GM18507 (cell line): Measurements from ENCODE around the gene SPR.

Source experiments
- DNase-seq: peaks from one replicate; pipeline ENCODE4 v3.0.0; 2011; ENCODE audit warnings: low read depth; ENCODE audit not compliant: insufficient read length; ENCODE audit errors: extremely low spot score
- FAIRE-seq: peaks from 2 replicates; lab custom pipeline; 2011; peaks lifted over from hg19 to GRCh38; lab: Jason Lieb, UNC

Gene SPR

DNA sequence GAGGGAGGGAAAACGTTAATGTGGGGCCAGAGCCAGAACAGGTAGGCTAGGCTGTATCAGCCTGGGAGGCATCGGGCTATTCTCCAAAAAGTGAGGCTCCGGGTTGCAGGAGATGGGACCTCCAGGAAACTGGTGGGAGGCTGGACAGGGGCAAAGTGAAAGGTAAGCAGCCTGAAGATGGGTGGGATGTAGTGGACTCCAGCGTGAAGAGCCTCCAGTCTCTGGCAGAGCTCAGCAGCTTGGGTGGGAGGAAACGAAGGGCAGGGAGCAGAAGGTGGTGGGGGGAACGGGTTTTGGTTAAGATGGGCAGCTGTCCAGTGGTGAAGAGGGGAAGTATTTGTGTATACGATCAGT is 27.0 kb downstream of the SPR start:
- DNase-seq (no peak), FAIRE-seq (no peak)

GRCh38 chr2:72914589-72915319 is 27.5 kb downstream of the SPR start:
- no peak for DNase-seq
- FAIRE-seq = no peak

- DNase-seq (no peak), FAIRE-seq (no peak)
Measured at GRCh38 chr2:72915320-72915906, 28.2 kb downstream of the SPR start.

GRCh38 chr2:72915907-72916742 is 28.9 kb downstream of the SPR start:
- DNase-seq (peak; percentile 54), FAIRE-seq (peak; percentile 36)

DNA sequence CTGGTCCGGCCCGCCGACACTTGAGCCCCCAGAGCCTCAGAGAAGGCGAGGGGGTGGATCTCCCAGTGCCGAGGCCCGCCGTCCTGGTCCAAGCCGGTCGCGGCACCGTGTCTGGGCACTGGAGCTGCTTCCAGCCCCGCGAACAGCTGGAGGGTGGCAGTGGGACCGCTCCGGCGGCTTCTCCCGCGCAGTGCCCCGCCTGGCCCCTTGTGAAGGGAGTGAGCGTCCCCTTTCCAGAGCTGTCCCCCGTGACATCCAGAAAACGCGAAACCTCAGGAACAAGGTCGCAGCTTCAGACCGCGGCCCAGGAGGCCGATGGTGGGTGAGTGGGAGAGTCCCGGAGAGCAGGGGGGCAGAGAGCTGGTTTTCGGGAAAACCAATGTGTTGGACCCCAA is 29.5 kb downstream of the SPR start:
- FAIRE-seq (no peak), DNase-seq (no peak)

GRCh38 chr2:72917138-72917876 is 30.1 kb downstream of the SPR start, which contains the start of gene EMX1:
Gene EMX1 (plus strand): TSS chr2:72917519. CDS start chr2:72917853, 334 bp downstream.
- FAIRE-seq (no peak), DNase-seq (peak; percentile 52)

DNA sequence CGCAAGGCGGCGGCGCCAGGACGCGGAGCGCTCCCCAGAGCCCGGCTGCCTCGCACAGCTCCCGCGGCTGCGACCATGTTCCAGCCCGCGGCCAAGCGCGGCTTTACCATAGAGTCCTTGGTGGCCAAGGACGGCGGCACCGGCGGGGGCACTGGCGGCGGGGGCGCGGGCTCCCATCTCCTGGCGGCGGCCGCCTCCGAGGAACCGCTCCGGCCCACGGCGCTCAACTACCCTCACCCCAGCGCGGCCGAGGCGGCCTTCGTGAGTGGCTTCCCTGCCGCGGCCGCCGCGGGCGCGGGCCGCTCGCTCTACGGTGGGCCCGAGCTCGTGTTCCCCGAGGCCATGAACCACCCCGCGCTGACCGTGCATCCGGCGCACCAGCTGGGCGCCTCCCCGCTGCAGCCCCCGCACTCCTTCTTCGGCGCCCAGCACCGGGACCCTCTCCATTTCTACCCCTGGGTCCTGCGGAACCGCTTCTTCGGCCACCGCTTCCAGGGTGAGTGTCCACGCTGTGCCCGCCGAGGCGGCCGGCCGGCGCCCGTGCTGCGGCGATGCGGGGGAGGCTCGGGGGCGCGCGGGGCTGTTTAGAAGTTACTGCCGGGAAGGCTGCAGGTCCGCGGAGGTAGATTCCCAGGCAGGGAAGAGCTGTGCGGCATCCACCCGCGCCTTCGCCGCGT is 30.8 kb downstream of the SPR start:
- DNase-seq = no peak

DNA sequence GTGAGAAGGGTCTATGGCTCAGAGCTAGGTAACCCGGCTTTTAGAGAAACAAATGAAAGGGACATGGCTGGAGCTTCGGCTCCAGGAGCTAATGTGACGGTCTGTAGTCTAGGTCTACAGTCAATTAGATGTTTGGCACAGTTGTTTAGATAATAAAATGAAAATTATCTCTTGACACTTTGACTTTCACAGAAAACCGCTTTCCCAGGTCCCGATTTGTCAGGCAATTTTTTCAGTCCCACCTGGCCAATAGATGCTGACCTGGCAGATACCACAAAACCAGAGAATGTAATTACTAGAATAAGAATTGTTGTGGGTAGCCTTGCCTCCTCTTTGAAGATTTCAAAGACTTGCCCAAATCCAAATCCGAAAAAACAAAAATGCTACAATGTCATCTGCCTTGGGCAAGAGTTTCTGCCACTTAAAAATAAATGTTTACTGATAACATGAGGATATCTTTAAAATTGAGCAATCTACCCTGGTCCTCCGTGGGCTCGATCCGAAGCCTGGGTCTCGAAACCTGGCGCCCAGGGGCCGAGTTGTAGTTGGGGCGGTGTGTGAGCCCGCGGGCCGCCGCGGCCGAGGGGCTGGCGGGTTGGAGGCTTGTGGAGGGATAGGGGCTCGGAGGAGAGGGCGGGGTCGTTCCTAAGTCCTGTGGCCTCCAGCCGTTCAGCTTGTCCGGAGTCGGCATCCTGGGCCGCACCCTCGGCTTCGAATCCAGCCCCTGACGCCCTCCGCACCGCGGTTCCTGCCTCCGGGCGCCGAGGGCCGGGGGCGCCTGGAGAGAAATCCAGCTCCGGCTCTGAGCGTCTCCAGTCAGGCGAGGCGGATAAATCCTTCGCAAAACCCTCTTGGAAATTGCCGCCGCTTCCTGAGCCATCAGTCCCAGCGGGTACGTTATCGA is 32.5 kb downstream of the SPR start:
- DNase-seq = no peak
- FAIRE-seq = no peak

More for the DNA sequence above, 30.8 kb downstream of the SPR start:
- no peak for FAIRE-seq

GRCh38 chr2:72920318-72921087 is 33.3 kb downstream of the SPR start:
- DNase-seq (no peak), FAIRE-seq (peak; percentile 5)

DNA sequence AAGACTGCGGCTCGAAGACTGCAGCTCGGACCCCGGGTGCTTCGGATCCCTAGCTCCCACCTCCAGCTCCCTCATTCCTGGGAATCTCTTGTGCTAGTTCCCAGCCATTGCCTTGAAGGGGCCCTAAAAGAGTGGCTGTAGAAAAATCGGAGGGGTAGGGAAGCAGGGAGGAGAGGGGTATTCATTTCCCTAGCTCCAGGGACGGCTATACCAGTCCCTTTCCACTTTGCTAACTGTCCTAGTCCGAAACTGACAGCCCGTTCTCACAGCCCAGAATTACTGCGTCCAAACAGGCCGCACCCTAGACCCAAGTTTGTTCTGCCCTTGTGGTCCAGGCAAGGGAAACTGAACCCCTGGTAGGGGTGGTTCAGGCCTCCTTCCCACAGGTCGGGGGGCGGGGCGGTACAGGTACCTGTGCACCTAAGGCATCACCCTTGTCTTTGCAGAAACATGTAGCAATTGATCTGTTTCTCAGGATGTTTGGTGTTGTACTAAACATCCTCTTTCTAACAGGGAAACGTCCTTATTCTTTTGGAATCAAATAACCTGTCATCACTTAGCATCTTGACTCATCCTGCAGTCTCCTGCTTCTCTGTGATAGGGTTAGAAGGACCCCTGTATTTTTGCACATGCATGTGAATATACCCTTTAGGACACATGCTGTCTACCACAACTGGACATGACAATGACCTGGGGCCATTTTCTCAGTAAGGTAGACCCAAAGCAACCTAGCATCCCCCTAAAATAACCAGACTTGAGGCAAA is 34.1 kb downstream of the SPR start:
- FAIRE-seq (no peak), DNase-seq (no peak)

DNA sequence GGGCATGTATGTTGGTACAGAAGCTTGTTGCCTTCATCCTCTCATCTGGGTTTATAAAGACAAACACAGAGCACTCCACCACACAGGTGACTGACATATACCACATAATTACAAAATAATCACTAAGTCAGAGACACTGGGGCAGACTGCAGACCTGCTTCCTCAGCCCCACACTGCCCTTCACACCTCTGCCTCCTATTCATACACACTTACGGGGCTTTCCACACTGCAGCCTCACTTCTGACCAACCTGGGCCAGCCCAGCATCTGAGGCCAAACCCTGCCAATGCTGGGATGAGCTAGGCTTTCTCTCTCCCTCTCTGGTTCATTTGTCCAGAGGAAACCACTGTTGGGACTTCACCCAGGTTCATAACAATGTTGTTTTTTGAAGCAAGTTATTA is 34.6 kb downstream of the SPR start:
- no peak for DNase-seq
- FAIRE-seq = peak; percentile 48

GRCh38 chr2:72923833-72924352 is 36.7 kb downstream of the SPR start:
- DNase-seq = no peak
- no peak for FAIRE-seq

DNA sequence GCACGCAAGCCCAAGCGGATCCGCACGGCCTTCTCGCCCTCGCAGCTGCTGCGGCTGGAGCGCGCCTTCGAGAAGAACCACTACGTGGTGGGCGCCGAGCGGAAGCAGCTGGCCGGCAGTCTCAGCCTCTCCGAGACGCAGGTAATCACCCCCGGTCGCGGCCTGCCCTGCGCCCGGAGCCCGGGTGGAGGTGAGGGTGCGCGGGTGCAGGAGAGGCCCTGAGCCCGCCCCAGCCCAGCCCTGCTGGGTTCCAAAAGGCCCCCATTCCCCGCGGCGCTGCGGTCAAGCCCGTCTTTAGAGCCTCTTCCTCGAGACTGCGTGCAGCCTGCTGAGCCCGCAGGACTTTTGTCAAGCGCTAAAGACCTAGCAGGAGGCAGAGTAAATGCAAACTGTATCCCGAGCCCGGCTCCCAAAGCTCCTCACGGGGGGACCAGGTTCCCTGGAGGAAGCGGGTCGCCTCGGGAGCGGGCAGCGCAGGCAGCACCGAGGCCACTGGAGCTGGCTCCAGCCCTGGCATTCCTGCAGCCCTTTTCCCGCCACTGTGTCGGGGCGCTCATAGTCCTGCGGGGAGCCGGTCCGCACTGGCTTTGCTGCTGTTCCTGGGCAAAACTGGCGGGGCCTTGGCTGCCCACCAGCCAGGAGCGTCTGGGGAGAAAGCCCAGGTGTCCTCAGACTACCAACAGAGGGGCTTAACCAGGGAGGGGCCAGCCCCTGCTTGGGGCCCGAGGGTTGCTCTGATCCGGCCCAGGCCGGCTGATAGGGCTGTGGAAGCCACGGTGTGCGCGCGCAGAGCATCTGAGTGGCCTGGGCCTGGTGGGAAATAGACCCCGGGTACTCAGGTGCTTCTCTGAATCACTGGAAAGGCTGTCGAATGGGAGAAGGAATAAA is 37.4 kb downstream of the SPR start:
- DNase-seq = no peak

DNA sequence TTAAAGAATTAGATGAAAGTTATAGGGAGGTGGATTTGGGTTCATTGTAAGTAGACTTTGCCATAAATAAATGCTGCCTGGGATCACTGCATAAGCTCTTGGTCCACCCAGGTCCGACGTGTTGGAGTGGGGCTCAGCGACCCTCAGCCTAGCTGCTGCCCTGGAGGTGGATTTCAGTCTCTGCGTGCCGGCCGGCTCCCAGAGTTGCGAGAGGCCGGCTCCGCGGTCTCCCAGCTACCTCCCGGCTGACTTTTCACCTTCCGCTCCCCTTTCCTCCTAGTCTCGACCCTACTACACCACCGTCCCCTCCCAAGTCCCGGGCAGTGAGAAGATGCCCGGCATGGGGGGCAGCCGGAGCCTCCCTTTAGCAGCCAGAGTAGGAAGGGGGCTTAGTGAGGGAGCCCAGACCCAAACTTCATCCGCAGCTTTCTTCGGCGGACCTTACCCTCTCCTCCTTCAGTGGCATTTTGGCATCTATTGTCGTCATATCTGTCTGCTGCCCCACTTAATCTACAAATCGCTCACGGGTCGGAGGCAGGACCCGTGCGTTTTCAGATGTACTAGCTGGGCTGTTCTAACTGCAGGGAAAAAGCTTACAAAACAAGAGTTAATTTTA is 38.2 kb downstream of the SPR start:
- DNase-seq = no peak
- FAIRE-seq = no peak

More for the DNA sequence above, 37.4 kb downstream of the SPR start:
- FAIRE-seq = no peak

- peak; percentile 36 for FAIRE-seq
- no peak for DNase-seq
Measured at GRCh38 chr2:72926368-72926767, 39.2 kb downstream of the SPR start.
